DMS79 (cell line): Measurements from ENCODE around the gene C12orf75.
"Not testable (repeated sequence)": the region's sequence is repeated elsewhere in the genome, so short reads cannot be mapped to it uniquely, and the experiment has no call there.

ENCODE experiments used
- DNase-seq: peaks from one replicate; lab custom pipeline; 2025; lab: John Stamatoyannopoulos, UW

Gene C12orf75

GRCh38 chr12:105330283-105330930, at the start of gene C12orf75:
Gene C12orf75, plus strand, starts transcription at chr12:105330691. Its CDS starts 201 bp downstream, at chr12:105330892.
- peak; percentile 37 for DNase-seq

- no peak for DNase-seq
Observed at GRCh38 chr12:105280966-105281693, 49.4 kb upstream of the C12orf75 start.

- no peak for DNase-seq
Observed at GRCh38 chr12:105281694-105282049, 48.8 kb upstream of the C12orf75 start.

- DNase-seq = no peak
Observed at GRCh38 chr12:105285378-105285777, 45.1 kb upstream of the C12orf75 start.

DNA sequence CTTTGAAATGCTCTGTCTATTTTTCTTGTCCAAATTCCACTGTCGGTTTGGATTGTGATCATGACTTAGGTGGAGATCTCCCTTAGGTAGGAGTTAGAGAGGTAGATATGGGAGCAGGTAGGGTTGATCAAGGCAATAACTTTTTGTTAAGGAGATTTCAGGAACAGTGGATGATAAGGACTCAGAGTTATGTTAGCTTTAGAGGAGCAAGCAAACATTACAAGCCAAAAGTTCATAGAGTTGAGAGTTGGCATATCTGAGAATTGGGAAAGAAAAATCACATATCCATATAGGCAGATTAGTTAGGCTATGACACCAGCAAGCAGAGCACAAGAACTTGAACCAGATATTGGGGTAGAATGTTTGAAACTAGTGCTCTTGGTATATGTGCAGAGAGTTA, 43.1 kb upstream of the C12orf75 start:
- no peak for DNase-seq

DNA sequence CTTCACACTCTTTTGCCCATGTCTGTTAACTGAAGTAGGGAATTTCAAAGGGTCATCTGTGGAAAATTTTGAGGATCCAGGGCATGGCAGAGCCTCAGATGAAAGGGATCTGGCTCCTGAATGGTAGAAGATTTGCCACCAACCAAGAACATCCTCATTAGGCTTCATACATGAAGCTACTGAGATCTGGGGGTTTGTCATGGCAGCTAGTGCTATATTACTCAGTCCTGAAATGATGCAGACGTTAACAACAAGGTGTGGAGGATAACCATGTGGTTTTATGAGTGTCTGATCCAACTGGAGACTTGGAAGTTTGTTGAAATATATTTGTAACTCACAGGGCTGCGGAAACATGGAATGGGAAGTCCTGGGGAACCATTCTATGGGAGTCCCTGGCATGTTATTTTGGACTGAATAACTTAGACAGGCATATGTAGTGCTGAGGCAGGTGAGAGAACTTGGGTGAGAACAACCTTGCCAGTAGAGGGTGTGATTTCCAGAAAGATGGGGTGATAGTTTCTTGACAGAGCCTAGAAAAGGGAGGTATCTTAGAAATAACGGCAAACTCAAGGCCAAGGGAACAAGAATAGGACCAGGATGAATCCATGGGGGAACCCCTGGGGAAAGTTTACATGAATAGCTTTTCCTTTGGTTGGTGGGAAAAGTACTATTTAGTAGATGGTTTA, 42.0 kb upstream of the C12orf75 start:
- no peak for DNase-seq

- DNase-seq = no peak
Observed at GRCh38 chr12:105289114-105289904, 41.2 kb upstream of the C12orf75 start.

- no peak for DNase-seq
Observed at GRCh38 chr12:105291531-105291930, 39.0 kb upstream of the C12orf75 start.

DNA sequence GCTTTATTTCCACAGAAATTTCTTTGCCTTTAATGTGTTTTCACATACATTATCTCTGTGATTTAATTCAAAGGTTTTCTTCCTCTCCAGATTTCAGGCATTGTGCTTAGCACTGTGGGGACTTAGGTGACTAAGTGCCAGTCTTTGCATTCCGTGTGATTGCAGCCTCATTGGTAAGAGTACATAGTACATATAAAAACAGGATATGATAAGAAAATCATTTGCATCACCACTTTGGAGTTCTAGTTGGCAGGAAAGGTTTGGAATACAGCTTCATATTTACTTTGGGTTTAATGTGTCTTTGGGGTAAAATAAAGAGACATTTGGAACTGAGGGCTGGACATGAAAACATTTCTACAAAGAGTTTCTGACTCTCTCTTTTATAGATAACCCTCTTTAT, 37.8 kb upstream of the C12orf75 start:
- no peak for DNase-seq

DNA sequence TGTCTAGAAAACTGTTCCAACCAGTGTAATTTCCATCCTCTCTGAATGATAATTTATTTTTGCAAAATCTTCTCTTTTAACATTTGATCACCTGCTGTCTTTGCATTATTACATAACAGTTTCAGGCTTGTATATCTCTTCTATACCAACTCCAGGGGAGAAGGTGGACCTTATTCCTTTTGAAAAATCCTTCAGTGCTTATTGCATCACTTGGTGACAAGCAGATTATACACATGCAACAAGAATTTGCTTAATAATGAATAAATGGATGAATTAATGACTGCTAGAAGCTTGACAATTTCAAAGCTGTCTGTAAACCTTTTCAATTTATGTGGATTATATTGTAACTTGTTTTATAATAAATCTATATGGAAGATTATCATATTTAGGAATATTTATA, 37.3 kb upstream of the C12orf75 start:
- DNase-seq = no peak

GRCh38 chr12:105294161-105294560, 36.3 kb upstream of the C12orf75 start:
- DNase-seq = no peak

- DNase-seq = no peak
Observed at GRCh38 chr12:105294886-105295479, 35.5 kb upstream of the C12orf75 start.

- no peak for DNase-seq
Observed at GRCh38 chr12:105296116-105297089, 34.1 kb upstream of the C12orf75 start.

- DNase-seq = no peak
Observed at GRCh38 chr12:105300883-105301282, 29.6 kb upstream of the C12orf75 start.

DNA sequence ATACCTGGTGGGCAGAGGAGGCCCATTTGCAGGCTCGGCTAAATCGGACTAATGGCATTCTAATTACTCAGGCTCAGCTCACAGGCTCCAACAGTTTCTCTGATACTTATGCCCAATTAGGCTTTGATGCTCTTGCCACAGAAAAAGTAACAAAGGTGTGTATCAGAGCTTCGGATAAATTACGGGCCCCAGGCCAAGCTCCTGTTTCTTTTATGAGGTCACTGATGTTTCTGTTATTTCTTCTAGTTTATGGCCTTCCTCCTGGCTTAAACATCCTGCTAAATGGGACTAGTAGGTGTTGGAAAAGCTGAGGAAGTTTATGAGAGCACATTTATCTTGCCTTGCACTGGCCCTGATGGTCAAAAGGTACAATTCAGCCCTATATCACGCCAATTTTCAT, 28.8 kb upstream of the C12orf75 start:
- DNase-seq = no peak

- DNase-seq = not testable (repeated sequence)
Observed at GRCh38 chr12:105302986-105303385, 27.5 kb upstream of the C12orf75 start.

DNA sequence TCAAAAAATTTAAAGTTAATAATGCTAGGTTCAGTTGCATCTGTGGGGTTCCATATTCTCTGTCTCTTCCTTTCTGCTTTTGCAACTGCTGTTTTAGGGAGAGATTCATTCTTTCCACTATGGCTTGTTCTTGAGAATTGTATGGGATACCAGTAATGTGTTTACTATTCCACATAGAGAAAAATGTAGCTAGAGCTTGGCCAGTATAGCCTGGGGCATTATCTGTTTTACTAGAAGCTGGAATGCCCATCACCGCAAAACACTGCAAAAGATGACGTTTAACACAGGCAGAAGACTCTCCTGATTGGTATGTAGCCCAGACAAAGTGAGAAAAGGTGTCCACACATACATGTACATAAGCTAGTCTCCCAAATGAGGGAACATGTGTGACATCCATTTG, 25.9 kb upstream of the C12orf75 start:
- not testable (repeated sequence) for DNase-seq

DNA sequence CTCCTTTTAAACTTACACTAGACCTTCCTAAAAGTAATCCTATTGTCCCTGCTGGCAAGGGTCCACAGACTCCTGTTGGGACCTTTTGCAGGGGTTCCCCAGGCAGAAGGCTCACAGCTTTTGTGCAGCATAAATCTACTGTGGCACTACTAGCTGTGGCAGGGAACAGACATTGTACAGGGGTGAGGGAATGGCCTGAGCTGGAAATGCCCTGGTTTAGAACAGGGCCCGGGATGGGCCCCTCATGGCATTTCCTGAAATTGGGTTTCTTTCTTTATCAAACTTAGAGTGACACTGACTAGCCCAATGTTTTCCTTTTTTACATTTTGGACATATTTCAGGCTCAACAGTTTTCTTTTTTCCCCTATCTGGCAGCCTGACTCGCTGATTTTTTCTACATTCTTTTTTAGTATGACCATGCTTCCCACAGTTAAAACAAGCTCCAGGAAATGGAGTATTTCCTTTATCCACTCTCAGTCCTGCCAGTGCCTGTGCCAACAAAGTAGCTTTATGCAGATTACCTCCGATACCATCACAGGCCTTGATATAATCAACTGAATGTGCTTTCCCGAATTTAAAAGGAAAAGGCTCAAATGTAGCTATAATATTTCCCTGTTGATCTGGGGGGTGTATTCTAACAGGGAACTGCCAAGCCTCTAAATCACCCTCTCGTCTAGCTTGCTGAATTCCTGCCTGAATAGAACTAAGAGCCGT, 22.7 kb upstream of the C12orf75 start:
- not testable (repeated sequence) for DNase-seq

- DNase-seq = not testable (repeated sequence)
Observed at GRCh38 chr12:105308839-105309238, 21.7 kb upstream of the C12orf75 start.

DNA sequence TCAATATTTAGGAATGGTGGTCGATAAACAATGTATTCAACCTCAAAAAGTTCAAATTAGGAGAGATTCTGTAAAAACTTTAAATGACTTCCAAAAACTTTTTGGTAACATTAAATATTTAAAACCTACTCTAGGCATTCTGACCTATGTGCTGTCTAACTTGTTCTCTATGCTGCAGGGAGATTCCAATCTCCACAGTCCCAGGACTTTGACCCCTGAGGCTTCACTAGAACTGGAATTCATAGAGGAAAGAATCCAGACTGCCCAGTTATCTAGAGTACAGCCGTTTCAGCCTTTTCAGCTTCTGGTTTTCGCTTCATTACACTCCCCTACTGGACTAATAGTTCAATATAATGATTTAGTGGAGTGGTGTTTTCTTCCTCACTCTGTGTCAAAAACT, 21.1 kb upstream of the C12orf75 start:
- not testable (repeated sequence) for DNase-seq
